Cardiac fibroblast (primary cell): ENCODE results near the gene MCM3AP.
"Not testable (repeated sequence)": the region's sequence is repeated elsewhere in the genome, so short reads cannot be mapped to it uniquely, and the experiment has no call there.

Source experiments
- DNase-seq, 2 donors: peaks; one replicate each; pipeline versions ENCODE4 v3.0.0 to v3.0.0-alpha.2; 2010; ENCODE audit warnings: low read depth in 2 of 2
- H3K4me3 ChIP-seq, 2 donors: replicated peaks in 1 of 2; 1 replicate in 1 of 2; 2 replicates in 1 of 2; pipeline ENCODE4 v1.5.1; 2011; ENCODE audit warnings: low read depth in 2 of 2, low read length in 2 of 2, mild to moderate bottlenecking in 2 of 2, moderate library complexity in 1 of 2
- CTCF ChIP-seq: IDR thresholded peaks from one replicate; pipeline ENCODE4 v1.5.1; 2011; ENCODE audit warnings: low read depth, mild to moderate bottlenecking, low read length, inconsistent platforms

Gene MCM3AP

GRCh38 chr21:46312949-46313348 lies 27.5 kb upstream of the MCM3AP start:
- no peak overlapping the region for H3K4me3 ChIP-seq
- DNase-seq = no peak
- no peak for TF ChIP-seq CTCF

DNA sequence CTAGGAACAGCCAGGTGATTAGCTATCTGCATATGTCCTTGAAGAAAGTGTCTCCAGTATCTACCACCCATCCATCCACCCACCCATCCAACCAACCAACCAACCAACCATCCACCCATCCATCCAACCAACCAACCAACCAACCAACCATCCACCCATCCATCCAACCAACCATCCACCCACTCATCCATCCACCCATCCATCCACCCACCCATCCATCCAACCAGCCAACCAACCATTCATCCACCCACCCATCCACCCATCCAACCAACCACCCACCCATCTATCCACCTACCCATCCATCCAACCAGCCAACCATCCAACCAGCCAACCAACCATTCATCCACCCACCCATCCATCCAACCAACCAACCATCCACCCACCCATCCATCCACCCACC lies 26.2 kb upstream of the MCM3AP start:
- H3K4me3 ChIP-seq = no peak overlapping the region
- no peak for TF ChIP-seq CTCF
- no peak for DNase-seq

DNA sequence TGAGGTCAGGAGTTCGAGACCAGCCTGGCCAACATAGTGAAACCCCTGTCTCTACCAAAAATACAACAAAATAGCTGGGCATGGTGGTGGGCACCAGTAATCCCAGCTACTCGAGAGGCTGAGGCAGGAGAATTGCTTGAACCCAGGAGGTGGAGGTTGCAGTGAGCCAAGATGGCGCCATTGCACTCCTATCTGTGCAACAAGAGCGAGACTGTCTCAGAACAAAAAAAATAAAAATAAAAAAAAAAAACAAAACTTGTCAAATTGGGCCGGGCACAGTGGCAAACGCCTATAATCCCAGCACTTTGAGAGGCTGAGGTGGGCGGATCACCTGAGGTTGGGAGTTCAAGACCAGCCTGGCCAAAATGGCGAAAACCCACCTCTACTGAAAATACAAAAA lies 24.8 kb upstream of the MCM3AP start:
- DNase-seq, H3K4me3 ChIP-seq: not testable (repeated sequence)

- DNase-seq = no peak
- no peak overlapping the region for H3K4me3 ChIP-seq
- TF ChIP-seq CTCF = no peak
Measured at GRCh38 chr21:46308431-46308830, 23.0 kb upstream of the MCM3AP start.

- no peak overlapping the region for H3K4me3 ChIP-seq
- peak in 1 of 2 donors; percentile 63 for DNase-seq
- TF ChIP-seq CTCF = no peak
Measured at GRCh38 chr21:46307625-46308024, 22.2 kb upstream of the MCM3AP start.

GRCh38 chr21:46304955-46305354 lies 19.5 kb upstream of the MCM3AP start:
- no peak for DNase-seq
- no peak overlapping the region for H3K4me3 ChIP-seq
- TF ChIP-seq CTCF = no peak

DNA sequence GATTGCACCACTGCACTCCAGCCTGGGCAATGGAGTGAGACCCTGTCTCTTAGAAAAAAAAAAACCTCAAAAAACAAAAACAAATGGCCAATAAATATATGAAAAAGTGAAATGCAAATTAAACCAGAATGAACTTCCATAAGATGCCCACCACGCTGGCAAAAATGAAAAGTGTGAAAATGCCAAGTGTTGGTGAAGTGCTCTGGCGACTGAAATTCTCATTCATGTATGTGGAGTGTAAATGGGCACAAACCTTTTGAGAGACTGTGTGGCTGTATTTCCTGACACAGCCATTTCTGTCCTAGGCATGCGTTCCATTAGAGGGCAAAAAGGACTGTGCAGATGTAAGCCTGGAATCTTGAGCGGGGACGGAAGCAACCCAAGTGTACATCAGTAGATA lies 19.0 kb upstream of the MCM3AP start:
- TF ChIP-seq CTCF = no peak
- no peak for DNase-seq
- no peak overlapping the region for H3K4me3 ChIP-seq
